HTR-8/SVneo (cell line): ENCODE data around the gene SLC30A7.
"Not testable (repeated sequence)": the region's sequence is repeated elsewhere in the genome, so short reads cannot be mapped to it uniquely, and the experiment has no call there.

Experiments used
- DNase-seq: peaks from one replicate; pipeline ENCODE4 v3.0.0; 2011; ENCODE audit warnings: low spot score, mixed read lengths; ENCODE audit not compliant: insufficient read length
- FAIRE-seq: peaks from 2 replicates; lab custom pipeline; 2011; peaks lifted over from hg19 to GRCh38; lab: Jason Lieb, UNC

Gene SLC30A7, protein sequence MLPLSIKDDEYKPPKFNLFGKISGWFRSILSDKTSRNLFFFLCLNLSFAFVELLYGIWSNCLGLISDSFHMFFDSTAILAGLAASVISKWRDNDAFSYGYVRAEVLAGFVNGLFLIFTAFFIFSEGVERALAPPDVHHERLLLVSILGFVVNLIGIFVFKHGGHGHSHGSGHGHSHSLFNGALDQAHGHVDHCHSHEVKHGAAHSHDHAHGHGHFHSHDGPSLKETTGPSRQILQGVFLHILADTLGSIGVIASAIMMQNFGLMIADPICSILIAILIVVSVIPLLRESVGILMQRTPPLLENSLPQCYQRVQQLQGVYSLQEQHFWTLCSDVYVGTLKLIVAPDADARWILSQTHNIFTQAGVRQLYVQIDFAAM

DNA sequence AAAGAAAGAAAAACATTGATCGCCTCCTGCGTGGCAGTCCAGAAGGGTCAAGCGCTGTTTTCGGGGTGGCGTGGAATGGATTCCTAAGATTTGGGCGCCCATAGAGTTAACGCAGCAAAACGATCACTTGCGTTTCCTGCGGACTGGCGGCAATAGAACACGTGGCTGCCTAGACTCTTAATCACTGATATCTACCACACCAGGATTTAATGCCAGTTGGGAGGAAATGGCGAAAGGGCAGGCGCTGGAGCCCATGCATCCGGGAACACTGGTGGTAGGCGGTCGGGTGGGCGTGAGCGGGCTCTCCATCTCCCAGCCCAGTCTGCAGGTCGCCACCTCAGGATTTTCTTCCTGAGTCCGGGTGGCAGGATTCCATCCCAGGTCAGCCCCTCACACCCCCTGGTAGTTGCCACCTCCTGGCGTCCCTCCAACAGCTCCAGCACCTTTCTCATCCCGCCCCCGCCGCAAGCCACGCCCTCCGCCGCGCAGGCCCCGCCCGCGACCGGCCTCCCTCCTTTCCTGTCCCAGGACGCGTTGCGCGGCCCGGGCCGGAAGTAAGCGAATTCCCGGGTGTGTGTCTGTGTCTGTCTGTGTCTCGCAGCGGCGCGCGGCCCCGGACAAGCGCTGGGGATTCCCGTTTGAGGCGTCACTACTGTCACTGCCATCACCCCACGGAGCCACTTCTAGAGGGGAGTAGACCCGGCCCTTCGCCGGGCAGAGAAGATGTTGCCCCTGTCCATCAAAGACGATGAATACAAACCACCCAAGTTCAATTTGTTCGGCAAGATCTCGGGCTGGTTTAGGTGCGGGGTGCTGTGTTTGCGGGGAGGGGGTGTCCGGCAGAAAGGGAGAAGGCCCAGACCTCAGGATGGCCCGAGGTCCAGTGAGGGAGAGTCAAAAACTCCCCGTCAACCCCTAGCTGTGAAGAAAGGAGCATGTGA, at the start of gene SLC30A7:
Gene SLC30A7, plus strand, starts transcription at position 551 of the 941 bp plus-strand sequence. Its CDS starts 173 bp downstream, at position 724.
- DNase-seq (peak; percentile 55), FAIRE-seq (no peak)

DNA sequence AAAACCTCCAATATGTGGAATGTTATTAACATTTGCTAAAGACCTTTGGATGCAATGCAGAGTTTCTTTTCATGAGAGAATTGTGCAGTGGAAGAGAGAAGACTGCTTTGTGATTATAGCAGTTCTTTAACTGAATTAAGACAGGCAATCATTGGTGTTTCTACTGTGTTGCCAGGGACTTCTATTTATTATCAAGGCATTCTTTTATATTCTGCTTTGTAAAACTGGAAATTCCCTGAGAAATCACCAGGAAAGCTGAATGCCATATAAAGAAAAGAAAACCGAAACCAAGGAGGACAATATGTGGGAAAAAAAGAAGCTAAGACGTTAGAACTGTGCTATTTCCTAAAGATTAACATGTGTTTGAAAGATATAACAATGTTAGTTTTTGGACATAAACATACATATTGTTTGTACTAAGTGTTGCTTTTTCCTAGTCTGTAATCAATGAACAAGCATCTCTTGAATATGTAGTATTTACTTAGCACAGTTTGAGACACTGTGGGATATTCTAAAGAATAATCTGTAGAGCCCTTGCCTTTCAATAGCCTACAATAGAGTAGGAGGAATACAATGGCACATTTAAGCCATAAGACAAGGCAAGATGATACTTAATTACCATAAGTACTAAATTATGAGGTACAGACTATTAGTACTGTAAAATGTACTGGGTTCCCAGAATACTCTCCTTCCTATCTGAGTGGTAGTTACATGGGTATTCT, 48.4 kb upstream of the SLC30A7 start:
- DNase-seq (no peak), FAIRE-seq (no peak)

DNA sequence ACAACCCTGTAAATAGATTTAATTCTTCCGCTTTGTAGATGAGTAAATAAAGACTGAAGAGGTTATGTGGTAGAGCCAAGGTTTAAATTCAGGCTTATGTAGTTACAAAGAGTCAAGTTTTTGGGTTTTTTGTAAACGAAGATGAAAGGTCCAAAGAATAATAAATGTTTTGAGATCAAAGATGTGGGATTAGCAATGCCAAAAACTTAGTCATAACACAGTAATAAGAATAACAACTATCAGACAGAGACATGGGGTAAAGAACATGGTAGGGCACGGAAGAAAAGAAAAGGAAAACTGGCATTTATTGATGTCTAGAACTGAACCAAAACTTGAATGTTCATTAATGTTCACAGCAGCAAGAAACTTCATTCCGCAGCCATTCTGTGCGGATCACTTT, 44.2 kb upstream of the SLC30A7 start:
- no peak for DNase-seq
- FAIRE-seq, result no peak

DNA sequence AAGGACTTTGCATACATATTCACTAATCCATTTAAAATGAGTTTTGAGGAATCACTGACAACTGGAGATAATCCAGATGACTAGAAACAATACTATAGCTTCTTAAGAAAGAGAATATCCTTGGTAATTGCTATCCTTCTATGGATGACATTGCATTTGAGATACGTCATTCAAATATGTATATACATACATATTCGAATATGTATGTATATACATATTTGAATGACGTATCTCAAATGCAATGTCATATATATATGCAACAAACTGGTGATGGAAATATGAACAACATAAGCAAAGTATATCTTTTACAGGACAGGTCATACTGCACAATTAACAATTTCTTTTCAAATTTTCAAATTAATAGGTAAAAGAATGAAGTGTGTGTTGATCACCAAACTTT, 42.9 kb upstream of the SLC30A7 start:
- FAIRE-seq (no peak), DNase-seq (no peak)

DNA sequence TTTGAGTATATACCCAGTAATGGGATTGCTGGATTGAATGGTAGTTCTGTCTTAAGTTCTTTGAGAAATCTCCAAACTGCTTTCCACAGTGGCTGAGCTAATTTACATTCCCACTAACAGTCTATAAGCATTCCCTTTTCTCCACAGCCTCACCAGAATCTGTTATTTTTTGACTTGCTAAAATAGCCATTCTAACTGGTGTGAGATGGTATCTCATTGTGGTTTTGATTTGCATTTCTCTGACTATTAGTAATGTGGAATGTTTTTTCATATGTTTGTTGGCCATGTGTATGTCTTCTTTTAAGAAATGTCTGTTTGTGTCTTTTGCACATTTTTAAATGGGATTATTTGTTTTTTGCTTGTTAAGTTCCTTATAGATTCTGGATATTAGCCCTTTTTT, 40.8 kb upstream of the SLC30A7 start:
- not testable (repeated sequence) for DNase-seq, FAIRE-seq

DNA sequence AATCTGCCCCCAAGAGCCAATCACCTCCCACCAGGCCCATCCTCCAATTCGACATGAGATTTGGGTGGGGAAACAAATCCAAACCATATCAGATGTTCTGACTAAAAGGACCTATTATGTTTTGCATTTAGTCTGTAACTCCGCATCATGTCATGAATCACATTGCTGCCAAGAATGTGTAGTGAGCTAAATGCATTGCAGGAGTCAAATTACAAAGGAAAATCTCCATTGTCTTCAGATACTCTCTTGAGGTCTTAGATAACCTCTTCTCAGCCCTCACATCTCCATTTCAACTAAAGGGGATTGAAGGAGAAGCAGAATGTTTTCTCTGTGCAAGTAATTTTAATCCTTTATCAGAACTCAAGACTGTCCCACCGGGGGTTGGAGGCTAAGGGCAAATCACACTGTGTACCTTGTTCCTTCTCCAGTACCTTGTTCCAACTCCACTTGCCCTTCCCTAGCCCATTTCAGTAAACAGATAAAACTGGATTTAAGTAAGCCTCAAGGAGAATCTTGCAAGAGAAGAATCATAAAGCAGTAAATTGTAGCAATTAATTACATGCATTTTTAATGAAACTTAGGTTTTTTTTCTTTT, 35.4 kb upstream of the SLC30A7 start:
- peak; percentile 12 for DNase-seq

DNA sequence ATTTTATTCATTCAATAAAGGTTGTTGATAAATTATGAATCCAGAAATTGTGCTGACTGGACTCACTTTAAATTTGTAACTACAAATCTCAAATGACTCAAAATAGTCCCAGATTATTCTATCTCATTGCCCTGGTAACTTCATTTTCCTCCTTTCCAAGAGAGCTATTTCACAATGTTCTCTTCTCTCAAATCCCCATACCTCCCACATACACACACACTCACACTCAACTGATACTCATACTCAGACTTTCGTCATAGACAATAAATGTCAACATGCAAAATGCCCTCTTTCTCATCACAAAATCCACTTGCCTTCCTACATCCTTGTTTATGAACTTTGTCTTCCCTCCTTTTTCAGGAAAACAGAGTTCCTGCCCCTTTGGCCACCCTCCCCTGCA, 34.5 kb upstream of the SLC30A7 start:
- FAIRE-seq (no peak), DNase-seq (no peak)

More for the DNA sequence above, 35.4 kb upstream of the SLC30A7 start:
- no peak for FAIRE-seq

DNA sequence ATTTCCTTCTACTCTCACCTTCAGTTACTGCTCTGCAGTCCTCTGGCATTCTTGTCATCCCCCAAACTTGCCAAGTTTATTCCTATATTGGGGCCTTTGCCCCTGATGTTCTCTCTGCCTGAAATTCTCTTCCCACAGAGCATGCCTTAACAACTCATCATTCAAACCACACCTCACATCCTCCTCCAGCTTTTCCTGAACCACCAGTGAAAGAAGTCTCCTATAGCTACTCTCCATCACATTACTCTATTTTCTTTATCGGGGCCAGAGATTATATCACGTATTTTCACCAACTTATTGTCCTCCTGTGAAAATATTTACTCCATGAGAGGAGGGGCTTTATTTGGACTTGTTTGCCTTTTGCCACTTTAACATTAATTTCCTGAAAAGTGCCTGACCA, 33.3 kb upstream of the SLC30A7 start:
- FAIRE-seq (no peak), DNase-seq (no peak)

DNA sequence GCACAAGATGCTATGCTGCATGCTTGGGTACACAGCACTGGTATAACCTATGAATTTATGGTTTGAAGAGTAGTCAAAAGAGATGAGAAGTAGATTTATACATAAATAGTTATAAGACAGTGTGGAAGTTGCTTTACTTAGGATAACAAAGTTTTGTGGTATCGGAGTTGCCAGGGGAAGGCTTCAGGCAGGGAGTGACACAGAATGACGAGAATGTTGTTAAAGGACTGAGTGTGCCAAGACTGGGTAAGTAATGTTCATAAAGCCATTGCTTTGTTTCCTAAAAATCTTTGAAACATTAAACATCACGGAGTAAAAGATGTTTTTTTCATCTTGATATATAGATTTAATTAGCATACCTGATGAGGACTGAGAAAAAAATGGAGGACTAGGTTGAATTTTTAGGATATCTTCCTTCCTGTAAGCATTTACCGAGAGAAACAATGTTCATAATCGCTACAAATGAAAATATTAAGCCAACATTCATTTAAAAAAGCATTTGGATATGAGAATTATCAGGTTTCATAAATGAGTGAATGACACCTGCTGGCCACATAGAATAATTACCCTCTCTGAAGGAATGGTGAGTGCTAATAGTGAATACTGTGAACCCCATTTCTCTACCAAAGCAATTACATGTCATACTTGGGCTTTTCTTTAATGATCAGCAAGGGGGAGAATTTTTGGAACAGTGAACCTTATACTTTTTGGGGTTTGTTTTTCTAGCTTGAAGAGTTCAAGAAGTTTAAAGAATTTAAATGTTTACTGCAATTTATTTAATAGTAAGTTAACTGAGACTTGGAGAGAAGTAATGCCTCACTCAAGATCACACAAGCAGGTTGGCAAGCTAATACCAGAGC, 29.6 kb upstream of the SLC30A7 start:
- FAIRE-seq (no peak), DNase-seq (no peak)

DNA sequence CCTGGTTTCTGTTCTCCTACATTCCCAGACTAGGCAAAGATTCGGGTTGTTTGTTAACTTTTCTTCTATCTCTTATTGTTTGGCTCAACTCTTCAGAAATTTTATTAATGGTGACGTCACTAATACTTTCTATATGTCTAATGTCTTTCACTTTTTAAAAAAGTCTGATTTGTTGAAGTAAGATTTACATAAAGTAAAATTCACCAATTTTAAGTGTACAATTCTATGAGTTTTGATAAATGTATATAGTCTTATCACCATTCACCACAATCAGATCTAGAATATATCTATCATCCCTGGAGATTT, 29.0 kb upstream of the SLC30A7 start:
- DNase-seq (no peak), FAIRE-seq (no peak)

DNA sequence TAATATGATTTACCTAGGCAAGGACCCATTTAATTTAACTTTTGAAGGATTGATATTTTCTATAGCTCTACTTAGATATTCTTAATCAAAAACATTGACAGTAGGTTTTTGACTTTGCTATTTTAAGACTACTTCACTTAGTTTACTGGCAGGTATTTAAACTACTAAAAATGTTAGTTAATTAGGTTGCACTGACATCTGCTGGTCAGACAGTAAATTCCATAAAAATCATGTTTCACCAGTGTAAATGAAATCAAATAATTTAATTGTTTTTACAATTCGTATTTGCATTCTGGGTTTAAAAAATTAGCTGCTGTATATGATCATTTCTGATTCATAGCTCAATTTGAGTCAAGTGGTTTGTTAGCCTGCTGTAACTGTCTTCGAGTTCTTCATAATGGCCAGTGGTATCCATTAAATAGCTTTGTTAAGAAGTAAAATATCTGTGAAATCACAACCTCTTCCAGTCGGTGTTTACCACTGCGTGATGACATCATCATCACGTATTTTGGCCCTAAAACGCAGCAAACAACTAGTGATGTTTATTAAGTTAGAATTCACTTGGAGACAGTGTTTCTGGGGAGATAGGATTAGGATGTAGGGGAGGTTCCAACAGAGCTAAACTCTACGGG, 27.4 kb upstream of the SLC30A7 start:
- FAIRE-seq, result no peak
- DNase-seq, result no peak

DNA sequence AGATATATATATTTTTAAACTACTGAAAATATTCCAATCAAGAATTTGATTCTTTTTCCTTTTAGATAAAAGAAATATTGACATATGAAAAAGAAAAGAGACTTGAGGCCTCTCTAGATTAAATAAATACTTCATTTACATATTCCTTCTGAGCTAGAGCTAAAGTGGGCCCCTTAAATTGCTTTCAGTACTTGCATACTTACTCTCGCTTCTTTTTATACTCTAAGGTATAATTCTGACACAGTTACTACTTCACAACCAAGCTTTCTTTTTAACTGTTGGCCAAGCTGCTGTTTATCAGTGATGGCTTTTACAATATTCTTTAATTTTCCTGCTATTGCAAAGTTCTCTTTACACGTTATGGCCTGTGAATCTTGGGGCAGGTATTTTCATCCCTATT, 25.9 kb upstream of the SLC30A7 start:
- FAIRE-seq, result no peak
- DNase-seq, result no peak

DNA sequence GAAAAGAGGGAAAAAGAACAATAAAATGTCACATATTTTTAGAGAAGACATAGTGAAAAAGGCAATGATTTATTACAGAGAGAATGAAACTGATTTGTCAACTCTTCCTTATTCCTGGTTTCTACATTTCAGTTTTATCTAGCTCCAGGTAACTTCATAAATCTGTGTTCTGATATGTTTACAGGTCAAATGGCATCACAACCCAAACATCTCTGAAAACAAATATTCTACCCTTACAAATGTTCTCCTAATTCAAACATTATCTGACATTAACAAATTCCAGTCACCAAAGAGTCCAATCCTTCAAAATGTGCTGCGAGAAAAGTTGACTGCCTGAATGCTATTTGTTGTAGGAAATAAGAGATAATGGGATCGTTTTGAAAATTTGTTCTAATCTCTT, 21.5 kb upstream of the SLC30A7 start:
- no peak for FAIRE-seq
- no peak for DNase-seq

DNA sequence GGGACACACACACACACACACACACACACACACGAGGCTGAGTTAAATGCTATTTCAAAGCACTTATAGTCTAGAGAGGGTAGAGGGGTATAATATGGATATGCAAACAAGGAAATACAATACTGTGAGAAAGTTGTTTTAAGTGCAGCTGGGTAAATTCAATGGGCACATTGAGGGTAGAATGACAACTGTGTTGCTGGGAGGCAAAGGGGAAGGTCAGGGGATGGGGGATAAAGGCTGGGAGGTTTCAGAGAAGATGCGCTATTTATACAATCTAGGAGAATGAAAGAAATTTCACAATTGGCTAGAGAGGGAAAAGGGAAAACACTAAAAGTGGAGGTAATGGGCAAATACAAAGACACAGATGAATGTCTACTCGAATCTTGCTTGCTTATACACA, 20.7 kb upstream of the SLC30A7 start:
- FAIRE-seq (no peak), DNase-seq (no peak)

DNA sequence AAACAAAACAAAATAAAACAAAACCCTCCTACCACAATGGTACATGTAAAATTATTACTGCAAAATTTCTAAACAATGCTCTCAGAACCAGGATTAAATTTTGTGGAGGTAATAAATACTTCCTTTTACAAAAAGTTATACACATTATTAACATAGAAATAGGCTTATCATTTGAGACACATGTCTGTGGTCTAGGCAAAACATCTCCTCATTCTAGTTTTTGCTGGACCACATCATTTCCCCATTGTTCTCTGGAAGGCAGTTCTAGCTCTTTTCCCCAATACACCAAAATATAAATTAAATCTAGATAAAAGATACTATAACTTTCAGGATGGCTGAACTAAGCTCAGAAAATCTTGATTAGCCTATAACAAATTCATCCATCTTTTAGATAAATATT, 19.6 kb upstream of the SLC30A7 start:
- DNase-seq (no peak), FAIRE-seq (no peak)

DNA sequence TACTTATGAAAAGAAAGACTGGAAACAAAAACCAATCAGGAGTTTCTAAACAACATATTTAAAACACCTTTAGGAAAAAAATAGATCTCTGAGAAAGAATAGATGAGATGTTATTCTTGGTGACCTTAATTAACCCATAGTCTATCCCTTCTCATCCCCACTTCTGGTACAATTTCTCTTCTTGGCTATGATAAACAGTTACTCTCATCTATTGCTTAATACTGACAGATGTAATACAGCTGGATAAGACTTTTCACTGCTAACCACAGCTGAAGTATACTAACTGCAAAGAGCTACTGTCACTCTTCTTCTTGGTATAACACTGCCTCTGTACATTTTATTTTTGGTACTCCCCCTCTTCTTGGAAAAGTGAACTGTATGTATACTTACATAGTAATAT, 16.5 kb upstream of the SLC30A7 start:
- FAIRE-seq (no peak), DNase-seq (no peak)

DNA sequence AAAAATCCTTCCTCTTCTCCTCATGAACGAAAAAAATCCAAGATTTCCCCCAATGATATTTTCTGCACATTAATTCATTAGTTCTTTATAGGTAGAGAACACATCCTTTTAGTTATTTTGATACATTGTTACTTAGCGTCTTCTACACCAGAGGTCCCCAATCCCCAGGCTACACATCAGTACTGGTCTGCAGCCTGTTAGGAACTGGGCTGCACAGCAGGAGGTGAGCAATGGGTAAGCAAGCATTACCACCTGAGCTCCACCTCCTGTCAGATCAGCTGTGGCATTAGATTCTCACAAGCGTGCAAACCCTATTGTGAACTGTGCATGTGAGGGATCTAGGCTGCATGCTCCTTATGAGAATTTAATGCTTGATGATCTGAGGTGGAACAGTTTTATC, 14.2 kb upstream of the SLC30A7 start:
- FAIRE-seq, result no peak
- no peak for DNase-seq

DNA sequence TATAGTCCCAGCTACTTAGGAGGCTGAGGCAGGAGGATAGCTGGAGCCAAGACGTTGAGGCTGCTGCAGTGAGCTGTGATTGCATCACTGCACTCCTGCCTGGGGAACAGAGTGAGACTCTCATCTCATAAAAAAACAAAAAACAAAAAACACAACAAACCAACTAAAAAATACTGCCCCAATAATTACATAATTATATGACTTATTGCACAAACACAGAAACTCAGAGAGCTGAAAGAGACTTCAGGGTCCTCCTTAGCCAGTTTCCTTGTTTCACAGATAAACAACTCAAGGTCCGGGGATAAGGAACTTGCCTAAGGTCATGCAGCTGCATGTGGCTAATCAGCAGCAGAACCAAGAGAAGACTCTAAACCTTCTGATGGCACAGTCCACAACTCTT, 13.2 kb upstream of the SLC30A7 start:
- no peak for FAIRE-seq
- no peak for DNase-seq

DNA sequence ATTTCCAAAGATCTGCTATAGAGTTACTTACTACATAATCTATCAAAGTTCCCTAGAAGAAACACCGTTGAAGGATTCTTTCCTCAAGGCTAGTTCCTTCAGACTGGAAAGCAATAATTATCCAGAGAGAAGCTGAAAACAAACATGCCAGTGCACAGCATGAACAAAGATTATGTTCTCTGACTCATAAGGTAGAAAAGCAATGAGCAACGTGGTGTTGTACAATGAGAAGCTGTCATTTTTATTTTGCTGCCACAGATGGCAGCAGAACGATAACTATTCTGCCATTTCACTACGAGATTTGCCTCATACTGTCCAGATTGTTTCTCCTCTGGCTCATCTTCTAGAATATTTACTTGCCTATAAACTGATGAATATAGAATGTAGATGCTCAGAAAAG, 11.9 kb upstream of the SLC30A7 start:
- peak; percentile 14 for DNase-seq
- no peak for FAIRE-seq
